GM18498 (cell line): ENCODE measurements around the gene SH2D7.

Experiments
- ATAC-seq: cut with Tn5 transposase; IDR thresholded peaks from one replicate; pipeline ENCODE4 v1.9.1; 2021; ENCODE audit warnings: mild to moderate bottlenecking, moderate library complexity; ENCODE audit not compliant: unreplicated experiment

The SH2D7 gene

DNA sequence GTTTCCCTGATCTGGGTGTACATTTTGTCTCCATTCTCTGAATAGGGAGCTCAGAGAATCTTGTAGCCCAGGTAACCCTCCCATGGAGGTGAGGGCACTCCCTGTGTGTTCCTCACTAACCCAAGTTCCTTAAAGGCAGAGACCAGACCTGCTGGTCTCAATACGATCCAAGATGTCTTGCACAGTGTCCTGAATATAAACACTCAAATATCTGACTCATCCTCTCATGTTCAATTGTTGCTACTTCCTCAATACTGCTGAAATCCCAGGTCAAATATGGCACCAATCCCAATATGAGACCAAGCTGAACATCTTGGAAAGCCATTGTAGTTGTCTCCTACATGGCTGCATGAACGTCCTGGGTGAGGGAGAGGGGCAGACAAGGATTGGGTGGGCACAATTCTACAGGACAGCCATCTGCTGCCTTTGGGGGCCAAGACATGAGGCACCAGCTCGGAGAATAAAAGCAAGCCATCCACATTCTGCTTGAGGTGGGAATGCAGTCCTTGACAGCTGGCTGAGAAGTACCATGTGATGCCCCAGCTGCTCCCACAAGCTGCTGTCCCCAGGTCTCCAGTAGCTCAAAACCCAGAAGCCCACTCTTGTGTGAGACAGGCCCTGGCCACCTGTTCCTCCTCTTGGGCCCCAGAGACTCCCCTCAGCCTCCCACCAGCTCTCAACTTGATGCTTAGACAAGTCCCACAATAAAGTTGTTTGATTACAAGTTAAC, 33.1 kb upstream of the SH2D7 start:
- no peak for ATAC-seq

DNA sequence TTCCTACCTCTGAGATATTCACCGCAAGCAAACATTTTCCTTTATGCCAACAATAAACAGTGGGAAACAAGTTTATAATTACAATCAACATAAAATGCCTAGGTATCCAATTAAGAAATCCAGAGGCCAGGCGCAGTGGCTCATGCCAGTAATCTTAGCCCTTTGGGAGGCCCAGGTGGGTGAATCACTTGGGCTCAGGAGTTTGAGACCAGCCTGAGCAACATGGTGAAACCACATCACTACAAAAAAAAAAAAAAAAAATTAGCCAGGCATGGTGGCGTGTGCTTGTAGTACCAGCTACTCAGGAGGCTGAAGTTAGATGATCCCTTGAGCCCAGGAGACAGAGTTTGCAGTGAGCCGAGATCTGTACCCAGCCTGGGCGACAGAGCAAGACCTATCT, 32.1 kb upstream of the SH2D7 start:
- ATAC-seq = no peak

DNA sequence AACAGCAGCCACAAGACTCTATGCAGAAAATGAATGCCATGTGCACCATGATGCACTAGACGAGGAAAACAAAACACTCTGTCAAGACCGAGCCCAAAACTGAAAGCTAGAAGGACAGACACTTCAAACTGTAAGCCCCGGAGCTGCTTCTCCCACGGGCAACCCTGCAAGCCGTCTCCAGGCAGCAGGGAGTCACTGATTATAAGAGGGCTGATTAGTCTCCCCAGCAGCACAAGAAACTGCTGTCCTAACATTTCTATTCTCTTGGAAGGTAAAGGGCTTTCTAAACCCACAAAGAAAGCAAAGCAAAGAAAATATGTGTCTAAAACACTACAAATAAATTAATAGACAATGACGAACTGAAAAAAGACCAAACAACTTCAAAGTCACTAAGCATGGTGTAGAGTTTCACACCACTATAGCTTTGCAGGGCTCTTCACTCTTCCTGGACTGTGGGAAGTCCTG, 30.4 kb upstream of the SH2D7 start:
- no peak for ATAC-seq

DNA sequence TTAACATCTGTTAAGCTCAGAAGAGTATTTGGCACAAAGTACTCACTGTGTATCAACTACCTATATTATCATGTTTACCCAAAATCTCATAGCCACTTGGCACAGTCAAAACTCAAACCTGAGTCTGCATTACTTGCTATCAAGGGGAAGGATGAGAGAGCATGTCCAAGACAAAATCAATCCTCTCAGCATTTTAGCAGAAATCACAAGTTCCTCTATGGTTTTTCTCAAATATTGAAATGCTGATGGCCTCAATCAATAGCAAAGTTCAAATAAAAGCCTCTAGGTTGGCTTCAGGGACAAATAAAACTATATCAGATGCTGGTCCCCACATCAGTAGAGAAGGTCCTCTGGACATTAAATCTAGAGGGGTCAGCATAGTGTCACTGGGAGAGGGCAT, 29.1 kb upstream of the SH2D7 start:
- ATAC-seq = no peak

DNA sequence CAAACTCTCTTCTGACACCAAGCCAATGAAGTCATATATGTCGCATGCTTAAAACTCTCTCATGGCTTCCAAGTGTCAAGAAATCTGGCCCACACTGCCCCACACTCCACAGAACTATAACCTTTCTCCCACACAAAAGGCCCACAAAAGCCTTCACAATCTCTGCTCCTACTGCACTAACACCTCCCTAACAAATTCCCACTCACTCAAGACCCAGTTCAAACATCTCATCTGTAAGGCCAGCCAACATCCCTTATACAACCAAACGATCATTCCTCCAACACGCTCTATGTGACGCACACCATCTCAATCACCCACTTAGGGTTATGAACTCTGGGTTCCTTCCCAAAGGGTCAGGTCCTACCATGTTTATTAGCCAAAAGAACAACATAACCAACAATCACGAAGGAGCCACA, 28.4 kb upstream of the SH2D7 start:
- ATAC-seq = no peak

DNA sequence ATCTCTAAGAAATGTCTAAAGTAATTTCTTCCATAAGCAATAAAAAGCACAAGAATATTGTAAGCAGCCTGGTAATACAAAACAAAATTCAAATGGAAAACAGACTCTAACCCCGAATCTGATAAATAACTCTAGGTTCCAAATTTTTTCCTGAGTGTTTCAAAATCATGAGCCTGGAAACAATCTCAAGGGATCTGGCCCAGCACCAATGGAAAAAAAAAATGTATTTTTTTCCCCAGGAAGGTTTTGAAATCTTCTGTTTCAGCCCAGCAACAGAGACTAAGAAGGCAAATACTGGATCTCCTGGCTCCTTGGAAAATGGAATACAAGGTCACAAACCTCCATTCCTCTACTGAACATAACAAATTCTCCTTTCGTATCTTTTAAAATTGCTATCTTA, 27.8 kb upstream of the SH2D7 start:
- no peak for ATAC-seq

DNA sequence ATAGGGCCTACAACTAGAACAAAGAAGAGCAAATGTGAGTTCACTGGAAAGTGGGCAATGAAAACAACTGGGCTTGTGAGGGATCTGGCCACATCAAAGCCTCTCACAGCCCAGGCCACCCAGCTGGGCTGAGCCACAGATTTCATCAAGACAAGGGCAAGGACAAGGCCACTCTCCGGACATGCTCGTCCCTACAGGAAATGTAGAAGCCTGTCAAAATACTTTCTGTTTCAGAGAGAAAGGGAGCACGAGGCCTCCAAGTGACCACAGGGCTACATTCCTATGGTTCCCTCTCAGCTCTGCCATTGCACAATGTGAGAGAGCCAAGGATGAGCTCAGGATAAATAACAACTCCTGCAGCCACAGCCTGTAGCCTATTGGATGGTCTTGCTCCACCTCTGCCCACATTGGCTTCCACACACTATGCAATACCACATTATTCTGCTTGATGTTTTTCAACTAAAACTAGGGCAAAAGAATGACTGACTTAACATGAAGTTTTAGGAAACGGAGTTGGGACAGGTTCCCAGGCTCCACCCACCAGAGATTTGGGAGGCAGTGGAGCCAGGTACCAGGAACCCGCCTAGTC, 27.0 kb upstream of the SH2D7 start:
- no peak for ATAC-seq

DNA sequence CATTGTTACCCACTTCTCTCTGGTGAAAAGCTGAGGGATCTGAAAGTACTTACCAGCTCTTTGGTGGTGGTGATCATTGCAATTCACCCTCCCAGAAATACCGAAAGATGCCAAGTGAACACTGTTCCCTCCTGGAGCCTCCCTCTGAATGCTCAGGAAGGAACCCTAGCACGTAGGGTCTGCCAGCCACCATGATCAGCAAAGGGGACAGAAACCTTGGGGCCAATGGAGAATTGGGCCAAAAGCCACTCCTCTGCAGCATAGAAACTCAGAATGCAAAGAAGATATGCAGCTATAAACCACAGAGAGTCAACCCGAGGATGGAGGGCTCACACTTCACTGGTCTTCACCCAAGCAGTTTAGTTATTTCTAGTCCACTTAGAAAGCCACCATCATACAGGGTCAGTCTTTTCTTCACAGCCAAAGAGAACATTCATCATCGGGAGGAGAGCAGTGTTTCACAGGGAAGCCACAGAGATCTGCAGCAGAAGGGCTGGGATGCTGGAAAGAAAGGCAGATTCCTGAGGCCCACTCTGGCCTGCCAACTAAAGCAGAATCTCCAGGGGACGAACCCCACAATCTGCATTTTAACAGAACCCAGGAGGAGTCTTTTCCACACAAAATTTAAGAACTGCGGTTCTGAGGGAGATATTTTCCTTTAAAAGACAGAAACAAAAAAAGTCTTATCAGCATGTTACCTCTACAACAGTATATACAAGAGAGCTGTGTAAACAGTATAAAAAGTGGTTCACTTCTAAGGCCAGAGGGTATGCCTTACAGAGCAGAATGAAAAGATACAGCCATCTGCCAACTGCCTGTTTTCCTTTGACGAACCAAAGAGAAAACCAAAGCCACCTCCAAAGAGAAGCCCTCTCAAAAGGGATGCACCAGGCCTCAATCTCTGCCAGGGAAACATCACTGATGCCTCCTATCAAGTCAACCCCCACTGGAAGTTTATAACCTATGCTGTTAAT, 26.1 kb upstream of the SH2D7 start:
- peak; percentile 54 for ATAC-seq

DNA sequence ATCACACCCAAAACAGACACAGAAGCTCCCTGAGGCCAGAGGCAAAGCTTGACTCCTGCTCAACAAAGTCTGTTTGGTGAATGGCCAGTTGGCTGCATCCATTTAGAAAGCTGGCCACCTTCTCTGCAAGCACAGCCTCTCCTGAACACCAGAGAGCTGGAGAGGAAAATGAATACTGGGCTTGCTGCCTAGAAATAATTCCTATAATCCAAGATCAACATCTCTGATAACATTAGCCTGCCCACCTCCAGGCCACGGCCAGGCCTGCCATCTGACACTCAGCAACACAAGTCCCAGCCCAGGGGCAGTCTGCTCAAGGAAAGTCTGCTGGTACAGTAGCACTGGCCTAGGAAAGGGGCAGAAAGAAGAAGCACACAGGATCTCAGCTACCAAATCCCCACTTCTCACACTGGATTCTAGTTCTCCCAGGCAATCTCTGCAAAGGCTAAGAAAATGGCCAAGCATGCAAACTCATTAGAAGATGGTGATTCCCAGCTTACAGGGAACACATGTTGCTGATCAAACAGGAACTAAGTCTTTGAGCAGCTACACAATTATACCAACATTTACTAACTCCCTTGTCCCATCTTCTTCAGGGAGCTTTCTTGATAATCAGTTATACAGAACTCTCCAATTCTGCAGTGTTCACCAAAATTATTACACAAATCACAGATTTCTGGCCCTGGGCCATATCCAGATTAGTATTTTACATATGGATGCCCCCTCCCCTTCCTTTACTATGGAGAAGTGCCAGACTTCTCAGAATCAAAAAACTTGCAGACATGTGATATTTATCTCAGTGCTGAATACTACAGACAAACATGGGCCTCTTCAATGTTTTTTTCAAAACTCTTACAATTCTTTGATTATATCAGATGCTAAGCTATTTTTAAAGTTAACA, 24.8 kb upstream of the SH2D7 start:
- no peak for ATAC-seq

DNA sequence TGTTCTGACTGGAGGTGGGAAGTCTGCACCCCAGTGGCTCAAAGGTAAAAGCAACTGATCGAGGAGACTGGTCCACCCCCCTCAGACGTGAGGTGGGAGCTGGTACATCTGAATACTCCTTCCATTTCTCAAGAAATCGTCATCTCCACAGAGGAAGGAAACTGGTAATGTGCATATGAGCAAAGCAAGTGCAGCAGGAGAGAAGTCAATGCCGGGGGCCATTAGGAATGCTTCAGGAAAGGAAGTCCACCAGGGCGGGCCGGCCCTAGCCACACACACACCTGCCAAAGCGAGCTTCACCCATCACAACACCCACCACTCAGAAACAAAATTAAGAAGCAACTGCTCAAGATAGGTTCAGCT, 23.3 kb upstream of the SH2D7 start:
- ATAC-seq = peak; percentile 14

DNA sequence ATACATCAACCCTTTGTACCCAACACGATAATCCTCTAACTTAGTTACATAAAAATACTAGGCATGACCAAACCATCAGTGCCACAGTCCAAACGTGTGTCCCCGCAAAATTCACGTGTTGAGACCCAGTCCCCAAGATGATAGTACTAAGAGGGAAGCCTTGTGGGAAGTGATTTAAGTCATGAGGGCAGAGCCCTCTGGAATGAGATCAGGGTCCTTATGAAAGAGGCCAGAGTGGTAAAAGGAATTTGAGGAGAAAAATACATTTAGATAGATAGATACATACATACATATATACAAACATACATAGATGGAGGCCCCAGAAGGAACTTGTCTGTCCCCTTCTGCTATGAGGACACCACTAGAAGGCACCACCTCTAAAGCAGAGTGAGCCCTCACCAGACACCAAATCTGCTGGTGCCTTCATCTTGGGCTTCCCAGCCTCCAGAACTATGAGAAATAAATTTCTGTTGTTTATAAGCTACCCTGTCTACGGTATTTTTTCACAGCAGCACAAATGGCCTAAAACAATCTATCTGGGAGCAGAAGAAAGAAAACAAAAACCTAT, 22.8 kb upstream of the SH2D7 start:
- ATAC-seq = no peak

DNA sequence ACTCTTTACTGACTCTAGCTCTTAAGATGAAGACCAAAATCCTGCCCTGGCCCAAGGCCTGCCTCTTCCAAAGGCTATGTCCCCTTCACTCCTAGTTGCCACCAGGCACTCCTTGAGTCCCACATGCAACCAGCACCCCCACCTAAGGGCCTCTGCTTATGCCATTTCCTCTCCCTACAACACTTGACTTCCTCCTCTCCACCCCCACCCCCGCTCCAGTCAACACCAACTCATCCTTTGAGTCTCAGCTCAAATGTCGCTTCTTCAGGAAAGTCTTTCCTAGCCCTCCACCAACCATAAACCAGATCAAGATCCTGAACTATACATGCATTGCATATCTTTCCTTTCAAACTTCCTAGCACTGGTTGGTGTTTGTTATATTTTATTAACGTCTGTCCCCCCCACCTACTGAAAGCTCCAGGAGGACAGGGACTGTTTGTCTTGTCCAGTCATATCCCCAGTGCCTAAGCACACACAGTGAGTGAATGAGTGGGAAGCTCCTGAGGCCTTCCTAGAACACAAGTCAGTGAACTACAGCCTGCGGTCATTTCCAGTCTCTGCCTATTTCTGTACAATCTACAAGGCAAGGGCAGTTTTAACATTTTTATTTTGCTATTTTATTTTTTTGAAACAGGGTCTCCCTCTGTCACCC, 22.2 kb upstream of the SH2D7 start:
- ATAC-seq = no peak

DNA sequence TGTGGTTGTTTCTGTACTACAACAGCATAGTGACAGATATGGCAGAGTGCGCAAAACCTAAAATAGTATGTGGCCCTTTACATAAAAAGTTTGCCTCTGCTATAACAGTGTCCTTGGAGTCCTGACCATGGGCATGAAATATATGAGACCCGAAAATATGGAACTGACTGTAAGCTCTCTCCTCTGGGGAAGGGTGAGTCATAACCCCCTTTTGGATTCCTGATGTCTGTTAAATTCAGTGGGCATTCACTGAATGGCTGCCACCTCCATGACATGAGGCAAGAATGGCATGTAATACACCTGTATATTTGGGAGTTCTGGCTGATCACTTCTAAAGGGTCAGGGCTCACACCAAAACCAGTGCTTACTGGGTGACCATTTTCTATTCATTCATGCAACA, 21.0 kb upstream of the SH2D7 start:
- no peak for ATAC-seq

DNA sequence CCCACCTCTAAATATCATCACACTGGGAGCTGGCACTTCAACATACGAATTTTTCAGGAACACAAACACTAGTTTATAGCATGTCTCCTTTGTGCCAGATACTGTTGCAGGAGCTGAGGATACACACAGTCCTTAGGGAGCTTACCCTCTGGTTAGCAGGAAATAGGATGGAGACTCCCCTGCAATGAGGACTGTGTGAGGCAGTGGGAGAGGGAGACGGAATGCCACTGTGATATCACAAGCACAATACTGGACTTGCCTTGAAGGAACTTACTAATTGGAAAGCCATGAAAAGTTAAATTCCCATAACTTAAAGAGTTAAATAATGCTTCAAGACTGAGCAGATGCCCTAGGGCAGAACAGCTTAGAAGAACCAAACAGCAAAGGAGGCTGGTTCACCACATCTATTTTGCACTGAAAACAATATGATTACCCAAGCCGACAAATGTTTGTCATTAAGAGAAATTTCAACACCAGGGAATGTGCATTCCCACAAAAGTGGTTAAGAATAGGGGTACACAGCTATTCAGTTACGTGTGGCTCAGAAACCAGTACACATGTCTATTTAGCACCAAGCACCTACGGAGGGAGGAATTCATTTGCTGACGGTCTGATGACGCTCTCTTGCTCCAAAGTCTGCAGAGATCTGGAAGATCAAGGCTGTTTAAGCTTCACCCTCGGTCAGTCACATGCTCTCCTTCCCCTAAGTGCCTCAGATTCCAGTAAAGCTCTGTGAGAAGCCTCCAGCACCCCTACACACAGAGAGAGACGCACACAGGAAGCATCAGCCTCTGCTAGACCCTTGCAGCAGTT, 20.1 kb upstream of the SH2D7 start:
- ATAC-seq = no peak

DNA sequence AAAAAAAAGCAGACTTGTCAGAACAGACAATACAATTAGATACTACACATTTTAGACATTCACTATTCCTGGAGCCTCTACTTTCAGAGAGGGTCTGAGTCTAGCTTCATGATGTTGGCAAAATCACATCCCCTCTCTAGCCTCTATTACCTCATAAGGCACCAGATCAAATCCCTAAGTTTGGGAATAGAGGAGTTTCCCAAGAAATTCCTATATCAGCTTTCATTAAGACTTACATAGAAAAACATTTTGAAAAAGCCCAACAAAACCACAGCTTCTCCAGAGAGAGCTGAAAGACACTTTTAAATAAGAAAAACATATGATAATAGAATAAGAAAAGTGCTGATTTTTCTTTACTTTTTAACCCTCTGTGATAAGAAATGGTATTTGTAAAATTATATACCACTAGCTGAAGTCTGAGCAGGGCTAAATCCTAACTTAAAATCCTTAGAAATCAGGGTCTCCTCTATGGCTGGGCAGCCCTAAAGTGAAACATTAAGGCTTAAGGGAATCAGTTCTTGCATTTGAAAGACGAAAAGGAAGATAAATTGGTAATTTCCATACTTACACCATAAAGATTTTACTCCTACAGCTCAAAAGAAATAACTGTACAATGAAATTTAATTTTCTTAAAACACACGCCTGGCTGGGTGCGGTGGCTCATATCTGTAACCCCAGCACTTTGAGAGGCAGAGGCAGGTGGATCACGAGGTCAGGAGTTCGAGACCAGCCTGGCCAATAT, 19.1 kb upstream of the SH2D7 start:
- no peak for ATAC-seq

DNA sequence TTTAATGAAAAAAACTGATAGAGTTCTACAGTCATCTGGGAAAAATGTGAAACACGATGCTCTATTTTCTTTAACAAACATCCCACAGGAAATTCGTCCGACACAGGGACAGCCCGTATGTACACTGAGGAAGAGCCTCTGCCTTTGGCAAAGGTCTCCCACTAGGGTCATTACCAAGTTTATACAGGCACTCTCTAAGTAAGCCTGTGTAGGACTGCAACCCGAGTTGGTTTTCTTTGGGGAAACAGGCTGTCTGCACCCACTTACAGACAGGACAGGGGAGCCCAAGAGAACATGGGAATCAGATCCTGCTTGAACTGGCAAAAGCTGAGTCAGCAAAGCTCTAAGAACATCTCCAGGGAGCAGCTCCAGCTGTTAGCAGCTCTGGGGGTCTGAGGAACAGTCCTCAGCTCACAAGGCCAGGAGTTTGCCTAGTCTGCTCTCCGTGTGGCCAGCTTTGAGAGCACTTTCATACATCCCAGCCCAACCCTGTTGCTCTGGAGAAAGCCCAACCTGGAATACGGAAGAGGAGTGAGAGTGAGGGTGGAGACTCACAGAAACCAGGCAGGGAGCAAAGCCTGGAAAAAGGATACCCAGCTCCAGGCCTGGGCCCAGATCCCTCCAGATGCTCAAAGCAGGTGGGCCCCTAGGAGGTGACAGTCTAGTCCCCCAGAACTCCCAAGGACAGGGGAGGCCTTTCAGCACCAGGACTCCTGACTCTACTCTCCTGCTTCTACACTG, 16.7 kb upstream of the SH2D7 start:
- ATAC-seq = no peak

DNA sequence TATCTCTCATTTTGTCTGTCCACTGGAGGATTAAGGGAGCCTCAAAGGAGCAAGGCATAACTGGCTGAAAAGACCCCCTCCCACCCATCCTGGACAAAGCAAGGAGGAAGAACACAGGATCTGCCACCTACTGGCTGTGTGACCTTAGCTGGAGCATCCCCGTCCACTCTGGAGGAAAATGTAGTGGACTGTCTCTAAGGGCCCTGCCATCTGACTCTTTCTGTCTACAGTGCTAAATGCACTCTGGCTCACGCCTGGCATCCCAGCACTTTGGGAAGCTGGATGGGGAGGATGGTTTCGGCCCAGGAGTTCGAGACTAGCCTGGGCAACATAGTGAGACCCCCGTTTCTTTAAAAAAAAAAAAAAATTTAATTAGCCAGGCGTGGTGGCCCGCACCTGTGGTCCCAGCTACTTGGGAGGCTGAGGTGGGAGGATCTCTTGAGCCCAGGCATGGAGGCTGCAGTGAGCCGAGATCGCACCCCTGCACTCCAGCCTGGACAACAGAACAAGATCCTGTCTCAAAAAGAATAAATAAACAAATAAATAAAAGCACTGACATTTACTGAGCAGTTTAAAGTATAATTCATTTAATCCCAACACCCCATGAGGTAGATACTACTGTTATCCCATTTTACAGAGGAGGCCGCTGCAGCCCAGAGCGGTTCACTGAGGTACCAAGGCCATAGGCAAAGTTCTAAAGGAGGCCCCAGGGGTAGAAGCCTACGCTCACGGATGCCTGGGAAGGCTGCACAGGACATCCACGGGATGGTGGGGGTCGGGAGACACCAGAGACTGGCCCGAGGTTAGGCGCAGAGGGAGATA, 15.9 kb upstream of the SH2D7 start:
- no peak for ATAC-seq
